ENCODE measurements around the gene BCDIN3D.

The BCDIN3D gene

DNA sequence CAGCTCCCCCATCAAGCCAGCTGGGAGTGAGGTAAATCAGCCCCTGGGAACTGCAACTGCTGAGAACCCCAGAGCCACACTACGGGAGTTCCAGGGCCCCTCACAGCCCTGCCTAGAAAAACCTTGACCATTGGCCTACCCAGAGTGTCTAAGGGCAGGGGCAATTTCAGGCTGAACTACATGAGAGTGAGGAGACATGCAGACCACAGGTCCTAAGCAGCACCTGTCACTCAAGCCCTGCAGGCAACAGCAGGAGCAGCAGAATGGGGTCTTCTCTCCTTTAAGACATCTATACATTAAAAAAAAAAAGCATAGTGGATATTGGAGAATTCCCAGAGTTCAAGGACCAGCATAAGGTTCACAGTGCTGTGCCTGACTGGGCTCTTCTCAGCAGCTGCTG is 19.6 kb downstream of the BCDIN3D start:
- no peaks in the 10 kb centered on the region for H3K9me3 ChIP-seq (ENCODE audit: control insufficient read depth, low read length)
- no peaks in the 10 kb centered on the region for H3K27me3 ChIP-seq (replicated peaks; ENCODE audit: control insufficient read depth, insufficient read depth, low read length, poor library complexity, severe bottlenecking)
- H3K4me3 ChIP-seq (ENCODE audit: insufficient read depth, low read depth, low read length, poor library complexity, severe bottlenecking): no peak overlapping the region
- no peaks in the 10 kb centered on the region for H3K36me3 ChIP-seq (ENCODE audit: control insufficient read depth, insufficient read depth, low read length)
- DNase-seq: no peak
- peaks cover 18% of the 10 kb centered on the region for H3K4me1 ChIP-seq (ENCODE audit: control insufficient read depth, insufficient read depth, low read length, poor library complexity, severe bottlenecking)
- no peak overlapping the region for H3K27ac ChIP-seq (ENCODE audit: insufficient read depth, low read length, poor library complexity, severe bottlenecking)

GRCh38 chr12:49821373-49822287 is 21.3 kb downstream of the BCDIN3D start:
- no peaks in the 10 kb centered on the region for H3K9me3 ChIP-seq (ENCODE audit: control insufficient read depth, low read length)
- H3K27me3 ChIP-seq (replicated peaks; ENCODE audit: control insufficient read depth, insufficient read depth, low read length, poor library complexity, severe bottlenecking): no peaks in the 10 kb centered on the region
- no peak overlapping the region for H3K4me3 ChIP-seq (ENCODE audit: insufficient read depth, low read depth, low read length, poor library complexity, severe bottlenecking)
- DNase-seq: no peak
- H3K27ac ChIP-seq (ENCODE audit: insufficient read depth, low read length, poor library complexity, severe bottlenecking): no peak overlapping the region
- H3K36me3 ChIP-seq (ENCODE audit: control insufficient read depth, insufficient read depth, low read length): no peaks in the 10 kb centered on the region
- H3K4me1 ChIP-seq (ENCODE audit: control insufficient read depth, insufficient read depth, low read length, poor library complexity, severe bottlenecking): peaks cover 10% of the 10 kb centered on the region

GRCh38 chr12:49819786-49820185 is 23.1 kb downstream of the BCDIN3D start:
- no peaks in the 10 kb centered on the region for H3K9me3 ChIP-seq (ENCODE audit: control insufficient read depth, low read length)
- H3K4me3 ChIP-seq (ENCODE audit: insufficient read depth, low read depth, low read length, poor library complexity, severe bottlenecking): no peak overlapping the region
- no peaks in the 10 kb centered on the region for H3K36me3 ChIP-seq (ENCODE audit: control insufficient read depth, insufficient read depth, low read length)
- H3K27me3 ChIP-seq (replicated peaks; ENCODE audit: control insufficient read depth, insufficient read depth, low read length, poor library complexity, severe bottlenecking): no peaks in the 10 kb centered on the region
- H3K27ac ChIP-seq (ENCODE audit: insufficient read depth, low read length, poor library complexity, severe bottlenecking): no peak overlapping the region
- no peak for DNase-seq
- H3K4me1 ChIP-seq (ENCODE audit: control insufficient read depth, insufficient read depth, low read length, poor library complexity, severe bottlenecking): peaks cover 10% of the 10 kb centered on the region

GRCh38 chr12:49818241-49818895 is 24.5 kb downstream of the BCDIN3D start:
- Histone ChIP-seq H3K4me3 (ENCODE audit: insufficient read depth, low read depth, low read length, poor library complexity, severe bottlenecking) (no peak overlapping the region), H3K27ac (ENCODE audit: insufficient read depth, low read length, poor library complexity, severe bottlenecking) (no peak overlapping the region), H3K27me3 (replicated peaks; ENCODE audit: control insufficient read depth, insufficient read depth, low read length, poor library complexity, severe bottlenecking) (no peaks in the 10 kb centered on the region), H3K4me1 (ENCODE audit: control insufficient read depth, insufficient read depth, low read length, poor library complexity, severe bottlenecking) (peaks cover 10% of the 10 kb centered on the region), H3K36me3 (ENCODE audit: control insufficient read depth, insufficient read depth, low read length) (no peaks in the 10 kb centered on the region), H3K9me3 (ENCODE audit: control insufficient read depth, low read length) (no peaks in the 10 kb centered on the region)
- no peak for DNase-seq

GRCh38 chr12:49813131-49813530 is 29.8 kb downstream of the BCDIN3D start:
- no peak for DNase-seq
- Histone ChIP-seq H3K27ac (ENCODE audit: insufficient read depth, low read length, poor library complexity, severe bottlenecking) (no peak overlapping the region), H3K27me3 (replicated peaks; ENCODE audit: control insufficient read depth, insufficient read depth, low read length, poor library complexity, severe bottlenecking) (no peaks in the 10 kb centered on the region), H3K4me1 (ENCODE audit: control insufficient read depth, insufficient read depth, low read length, poor library complexity, severe bottlenecking) (no peaks in the 10 kb centered on the region), H3K9me3 (ENCODE audit: control insufficient read depth, low read length) (no peaks in the 10 kb centered on the region), H3K36me3 (ENCODE audit: control insufficient read depth, insufficient read depth, low read length) (no peaks in the 10 kb centered on the region), H3K4me3 (ENCODE audit: insufficient read depth, low read depth, low read length, poor library complexity, severe bottlenecking) (no peak overlapping the region)

DNA sequence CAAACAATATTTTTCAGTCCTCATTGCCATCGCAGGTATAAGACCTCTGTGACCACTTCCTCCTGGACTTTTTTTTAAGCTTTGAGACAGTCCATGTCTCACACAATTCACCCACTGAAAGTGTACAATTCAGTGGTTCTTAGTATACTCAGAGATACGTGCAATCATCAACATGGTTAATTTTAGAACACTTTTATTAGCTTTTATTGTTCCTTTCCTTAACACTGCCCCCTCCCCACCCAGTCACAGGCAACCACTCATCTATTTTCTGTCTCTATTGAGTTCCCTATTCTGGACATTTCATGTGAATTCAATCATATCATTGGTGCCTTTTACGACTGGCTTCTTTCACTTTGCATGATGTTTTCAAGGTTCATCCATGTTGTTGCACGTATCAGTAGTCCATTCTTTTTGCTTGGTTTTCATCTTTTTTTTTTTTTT is 30.9 kb downstream of the BCDIN3D start:
- no peak for DNase-seq
- Histone ChIP-seq H3K9me3 (ENCODE audit: control insufficient read depth, low read length) (no peaks in the 10 kb centered on the region), H3K27ac (ENCODE audit: insufficient read depth, low read length, poor library complexity, severe bottlenecking) (no peak overlapping the region), H3K36me3 (ENCODE audit: control insufficient read depth, insufficient read depth, low read length) (no peaks in the 10 kb centered on the region), H3K4me1 (ENCODE audit: control insufficient read depth, insufficient read depth, low read length, poor library complexity, severe bottlenecking) (no peaks in the 10 kb centered on the region), H3K4me3 (ENCODE audit: insufficient read depth, low read depth, low read length, poor library complexity, severe bottlenecking) (no peak overlapping the region), H3K27me3 (replicated peaks; ENCODE audit: control insufficient read depth, insufficient read depth, low read length, poor library complexity, severe bottlenecking) (no peaks in the 10 kb centered on the region)

- no peaks in the 10 kb centered on the region for H3K9me3 ChIP-seq (ENCODE audit: control insufficient read depth, low read length)
- DNase-seq: no peak
- H3K36me3 ChIP-seq (ENCODE audit: control insufficient read depth, insufficient read depth, low read length): no peaks in the 10 kb centered on the region
- H3K27me3 ChIP-seq (replicated peaks; ENCODE audit: control insufficient read depth, insufficient read depth, low read length, poor library complexity, severe bottlenecking): no peaks in the 10 kb centered on the region
- H3K4me3 ChIP-seq (ENCODE audit: insufficient read depth, low read depth, low read length, poor library complexity, severe bottlenecking): no peak overlapping the region
- no peak overlapping the region for H3K27ac ChIP-seq (ENCODE audit: insufficient read depth, low read length, poor library complexity, severe bottlenecking)
- no peaks in the 10 kb centered on the region for H3K4me1 ChIP-seq (ENCODE audit: control insufficient read depth, insufficient read depth, low read length, poor library complexity, severe bottlenecking)
Observed at GRCh38 chr12:49811136-49811535, 31.8 kb downstream of the BCDIN3D start.

DNA sequence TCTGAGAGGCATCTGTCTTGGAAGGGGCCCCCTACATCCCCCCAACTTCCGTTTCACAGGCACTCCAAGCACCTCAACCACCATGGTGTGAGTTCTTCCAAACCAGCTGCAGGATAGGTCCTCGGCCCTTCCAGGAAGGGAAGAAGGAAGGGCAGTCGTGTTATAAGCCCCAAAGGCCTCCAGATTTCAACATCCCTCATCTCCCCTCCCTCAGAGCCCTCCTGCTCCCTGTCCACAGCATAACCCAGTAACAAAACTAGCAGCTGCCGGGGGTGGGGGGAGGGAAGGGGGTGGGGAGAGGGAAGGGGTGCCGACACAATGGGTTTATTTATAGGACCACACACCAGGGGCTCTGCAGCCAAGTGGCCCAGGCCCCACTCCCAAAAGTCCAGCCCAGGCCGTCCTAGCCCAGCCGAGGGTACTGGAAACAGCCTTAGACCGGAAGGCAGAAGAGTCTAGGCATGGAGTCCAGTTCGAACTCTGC is 33.0 kb downstream of the BCDIN3D start:
- Histone ChIP-seq H3K27me3 (replicated peaks; ENCODE audit: control insufficient read depth, insufficient read depth, low read length, poor library complexity, severe bottlenecking) (no peaks in the 10 kb centered on the region), H3K36me3 (ENCODE audit: control insufficient read depth, insufficient read depth, low read length) (peaks cover 3% of the 10 kb centered on the region), H3K9me3 (ENCODE audit: control insufficient read depth, low read length) (no peaks in the 10 kb centered on the region), H3K4me1 (ENCODE audit: control insufficient read depth, insufficient read depth, low read length, poor library complexity, severe bottlenecking) (no peaks in the 10 kb centered on the region), H3K27ac (ENCODE audit: insufficient read depth, low read length, poor library complexity, severe bottlenecking) (no peak overlapping the region), H3K4me3 (ENCODE audit: insufficient read depth, low read depth, low read length, poor library complexity, severe bottlenecking) (no peak overlapping the region)
- DNase-seq: no peak

DNA sequence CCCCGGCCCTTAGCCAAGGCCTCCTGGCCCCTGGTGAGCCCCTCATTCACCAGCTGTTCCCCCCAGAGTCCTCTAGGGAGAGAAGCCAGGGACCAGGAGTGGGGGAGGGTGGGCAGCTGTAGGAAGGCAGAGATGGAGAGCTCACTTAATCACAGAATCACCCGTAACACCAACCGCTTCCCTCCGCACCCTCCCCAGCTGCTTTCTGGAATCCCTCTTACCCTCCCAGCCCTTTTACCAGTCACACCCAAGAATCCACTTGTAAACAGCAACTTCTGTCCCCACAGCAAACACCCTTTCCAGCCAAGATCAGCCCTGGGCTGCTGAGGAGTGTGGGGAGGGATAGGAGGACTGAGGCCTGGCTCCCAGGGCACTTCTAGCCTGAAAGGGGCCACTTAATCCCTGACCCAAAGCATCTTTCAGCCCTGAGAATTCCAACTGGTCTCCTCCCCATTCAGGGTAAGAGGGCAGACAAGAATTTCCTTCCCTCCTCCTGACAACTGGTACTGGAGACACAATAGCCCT is 33.5 kb downstream of the BCDIN3D start:
- H3K27ac ChIP-seq (ENCODE audit: insufficient read depth, low read length, poor library complexity, severe bottlenecking): no peak overlapping the region
- no peak overlapping the region for H3K4me3 ChIP-seq (ENCODE audit: insufficient read depth, low read depth, low read length, poor library complexity, severe bottlenecking)
- H3K9me3 ChIP-seq (ENCODE audit: control insufficient read depth, low read length): no peaks in the 10 kb centered on the region
- H3K27me3 ChIP-seq (replicated peaks; ENCODE audit: control insufficient read depth, insufficient read depth, low read length, poor library complexity, severe bottlenecking): no peaks in the 10 kb centered on the region
- peaks cover 6% of the 10 kb centered on the region for H3K36me3 ChIP-seq (ENCODE audit: control insufficient read depth, insufficient read depth, low read length)
- no peak for DNase-seq
- no peaks in the 10 kb centered on the region for H3K4me1 ChIP-seq (ENCODE audit: control insufficient read depth, insufficient read depth, low read length, poor library complexity, severe bottlenecking)
